GM13976 (cell line): Measurements from ENCODE around the gene ATP8B4.

Experiments
- DNase-seq: peaks from one replicate; pipeline ENCODE4 v3.0.0; 2012; ENCODE audit warnings: low spot score
- in situ Hi-C: fragments of 300-500 bp; cut with MboI; formaldehyde crosslinking; loops from one replicate; pipeline ENCODE4 v1.12.0; 2022; ENCODE audit warnings: low sequenced_read_pairs, mixed read lengths, inconsistent platforms; ENCODE audit not compliant: unreplicated experiment
- TF ChIP-seq, protein P1 (sequence below): IDR thresholded peaks from 2 replicates; pipeline ENCODE4 v1.5.1; 2012; ENCODE audit warnings: borderline replicate concordance, mild to moderate bottlenecking; ENCODE audit not compliant: insufficient read depth; ENCODE audit errors: extremely low read depth, missing control alignments, control extremely low read depth

The ATP8B4 gene

DNA sequence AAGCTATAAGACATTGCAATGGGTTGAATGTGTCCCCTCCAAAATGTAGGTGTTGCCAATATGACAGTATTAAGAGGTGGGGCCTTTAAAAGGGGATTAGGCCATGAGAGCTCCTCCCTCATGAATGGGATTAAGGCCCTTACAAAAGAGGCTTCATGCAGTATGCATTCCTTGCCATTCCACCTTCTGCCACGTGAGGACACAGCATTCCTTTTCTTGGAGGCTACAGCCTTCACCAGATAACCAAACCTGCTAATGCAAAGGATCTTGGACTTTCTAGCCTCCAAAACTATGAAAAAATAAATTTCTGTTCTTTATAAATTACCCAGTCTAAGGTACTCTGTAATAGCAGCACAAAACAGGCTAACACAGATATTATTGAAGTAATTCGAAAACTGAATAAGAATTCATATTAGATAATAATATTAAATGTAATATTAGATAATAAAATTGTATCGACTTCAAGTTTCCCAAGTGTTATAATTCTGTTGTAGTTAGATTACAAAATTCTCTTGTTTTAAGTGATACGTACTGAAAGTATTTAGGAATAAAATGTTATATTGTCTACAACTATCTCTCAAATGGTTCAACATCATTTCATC is 29.4 kb upstream of the ATP8B4 start:
- in situ Hi-C loops: loop anchor here (25.0 kb wide), 2 partner anchors 1061 to 1286 kb away; no protein-coding TSS in a partner anchor
- TF ChIP-seq, protein P1, sequence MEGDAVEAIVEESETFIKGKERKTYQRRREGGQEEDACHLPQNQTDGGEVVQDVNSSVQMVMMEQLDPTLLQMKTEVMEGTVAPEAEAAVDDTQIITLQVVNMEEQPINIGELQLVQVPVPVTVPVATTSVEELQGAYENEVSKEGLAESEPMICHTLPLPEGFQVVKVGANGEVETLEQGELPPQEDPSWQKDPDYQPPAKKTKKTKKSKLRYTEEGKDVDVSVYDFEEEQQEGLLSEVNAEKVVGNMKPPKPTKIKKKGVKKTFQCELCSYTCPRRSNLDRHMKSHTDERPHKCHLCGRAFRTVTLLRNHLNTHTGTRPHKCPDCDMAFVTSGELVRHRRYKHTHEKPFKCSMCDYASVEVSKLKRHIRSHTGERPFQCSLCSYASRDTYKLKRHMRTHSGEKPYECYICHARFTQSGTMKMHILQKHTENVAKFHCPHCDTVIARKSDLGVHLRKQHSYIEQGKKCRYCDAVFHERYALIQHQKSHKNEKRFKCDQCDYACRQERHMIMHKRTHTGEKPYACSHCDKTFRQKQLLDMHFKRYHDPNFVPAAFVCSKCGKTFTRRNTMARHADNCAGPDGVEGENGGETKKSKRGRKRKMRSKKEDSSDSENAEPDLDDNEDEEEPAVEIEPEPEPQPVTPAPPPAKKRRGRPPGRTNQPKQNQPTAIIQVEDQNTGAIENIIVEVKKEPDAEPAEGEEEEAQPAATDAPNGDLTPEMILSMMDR: peak; percentile 41
- DNase-seq: no peak

DNA sequence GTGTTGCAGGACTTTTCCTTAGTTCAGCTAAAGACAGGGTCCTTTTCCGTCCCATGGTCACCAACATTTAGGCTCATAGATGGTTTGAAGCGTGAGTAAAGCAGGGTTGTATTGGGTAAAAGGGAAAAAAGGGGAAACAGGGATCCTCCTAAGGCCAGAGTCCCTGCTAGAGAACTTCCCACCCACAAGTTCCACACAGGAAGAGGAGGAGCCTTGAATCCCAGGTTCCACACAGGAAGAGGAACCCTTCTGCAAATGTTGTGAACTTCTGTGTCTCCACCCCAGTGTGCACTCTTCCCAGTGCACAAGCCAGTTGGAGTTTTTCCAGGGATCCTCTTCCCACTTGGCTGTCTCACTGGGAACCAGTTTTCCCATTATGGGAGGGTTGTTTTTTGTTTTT is 27.6 kb upstream of the ATP8B4 start:
- DNase-seq: no peak

DNA sequence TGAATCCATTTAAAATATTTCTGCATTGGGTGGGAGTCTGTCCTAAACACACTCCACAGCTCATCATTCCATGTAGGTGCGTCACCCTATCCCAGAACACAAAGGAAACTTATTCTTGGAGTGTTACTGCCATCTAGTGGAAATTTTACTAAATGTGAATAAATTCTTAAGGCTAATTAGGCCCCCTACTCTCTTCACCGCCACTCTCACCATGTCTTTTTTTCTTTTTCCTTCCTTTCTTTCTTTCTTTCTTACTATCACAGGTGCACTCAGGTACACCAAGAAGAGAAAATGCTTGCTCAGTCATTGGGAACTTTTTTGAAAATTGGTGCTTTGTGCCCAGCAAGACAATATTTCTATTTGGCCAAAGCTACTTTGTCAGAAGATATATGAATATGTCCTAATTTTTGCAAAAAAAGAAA is 26.4 kb upstream of the ATP8B4 start:
- in situ Hi-C loops: loop anchor here (25.0 kb wide), 2 partner anchors 1058 to 1283 kb away; no protein-coding TSS in a partner anchor
- TF ChIP-seq, protein P1: no peak
- peak; percentile 24 for DNase-seq

More for the DNA sequence above, 27.6 kb upstream of the ATP8B4 start:
- TF ChIP-seq, protein P1: no peak
- in situ Hi-C loops: loop anchor here (25.0 kb wide), 2 partner anchors 1059 to 1284 kb away; no protein-coding TSS in a partner anchor

DNA sequence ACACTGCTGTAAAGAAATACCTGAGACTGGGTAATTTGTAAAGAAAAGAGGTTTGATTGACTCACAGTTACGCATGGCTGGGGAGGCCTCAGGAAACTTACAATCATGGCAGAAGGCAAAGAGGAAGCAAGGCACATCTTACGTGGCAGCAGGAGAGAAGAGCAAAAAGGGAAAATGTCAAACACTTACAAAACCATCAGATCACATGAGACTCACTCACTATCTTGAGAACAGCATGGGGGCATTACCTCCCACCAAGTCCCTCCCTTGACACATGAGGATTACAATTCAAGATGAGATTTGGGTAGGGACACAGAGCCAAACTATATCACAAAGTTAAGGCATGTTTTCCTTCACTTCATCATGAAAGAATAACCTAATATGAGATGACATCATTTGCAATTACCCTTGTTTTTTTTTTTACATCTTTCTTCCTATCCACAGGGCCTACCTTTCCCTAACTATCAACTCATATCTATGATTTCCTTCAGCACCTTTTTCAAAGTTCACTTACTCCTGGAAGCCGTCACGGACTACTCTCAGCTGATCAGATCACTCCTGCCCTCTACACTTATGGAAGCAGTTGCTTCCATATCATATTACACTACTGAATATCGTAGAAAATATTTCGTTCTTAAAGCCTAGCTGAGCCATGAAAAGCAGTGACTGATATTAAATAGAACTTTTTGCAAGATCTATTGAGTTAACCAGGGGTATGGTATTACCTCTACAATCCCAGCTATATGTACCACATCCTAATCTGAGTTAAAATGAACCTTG is 25.5 kb upstream of the ATP8B4 start:
- TF ChIP-seq, protein P1: no peak
- in situ Hi-C loops: loop anchor here (25.0 kb wide), 2 partner anchors 1057 to 1282 kb away; no protein-coding TSS in a partner anchor
- no peak for DNase-seq

DNA sequence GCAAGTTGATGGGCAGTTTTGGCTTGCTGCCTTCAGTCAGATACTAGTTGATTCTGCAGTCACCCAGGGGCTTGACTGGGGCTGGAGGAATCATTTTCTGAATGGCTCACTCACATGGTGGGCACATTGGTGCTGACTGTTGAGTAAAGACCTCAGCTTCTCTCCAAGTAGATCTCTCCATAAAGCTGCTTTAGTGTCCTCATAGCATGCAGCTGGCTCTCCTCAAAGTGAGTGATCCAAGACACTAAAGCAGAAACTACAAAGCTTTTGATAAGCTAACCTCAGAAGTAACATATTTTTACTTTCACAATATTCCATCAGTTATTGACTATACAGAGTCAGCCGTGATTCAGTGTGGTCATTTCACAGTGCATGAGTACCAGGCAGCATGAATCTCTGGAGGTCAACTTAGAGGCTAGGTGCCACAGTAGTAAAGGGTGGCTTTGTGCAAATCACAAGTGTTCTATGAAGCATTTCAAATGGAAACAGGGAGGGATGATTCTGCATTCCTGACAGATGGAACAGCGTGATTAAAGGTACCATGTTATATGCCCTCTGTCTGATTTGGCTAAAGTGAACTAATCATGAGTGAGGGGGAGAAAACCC is 24.3 kb upstream of the ATP8B4 start:
- no peak for DNase-seq
- TF ChIP-seq, protein P1: no peak
- in situ Hi-C loops: loop anchor here (25.0 kb wide), 2 partner anchors 1056 to 1281 kb away; no protein-coding TSS in a partner anchor

DNA sequence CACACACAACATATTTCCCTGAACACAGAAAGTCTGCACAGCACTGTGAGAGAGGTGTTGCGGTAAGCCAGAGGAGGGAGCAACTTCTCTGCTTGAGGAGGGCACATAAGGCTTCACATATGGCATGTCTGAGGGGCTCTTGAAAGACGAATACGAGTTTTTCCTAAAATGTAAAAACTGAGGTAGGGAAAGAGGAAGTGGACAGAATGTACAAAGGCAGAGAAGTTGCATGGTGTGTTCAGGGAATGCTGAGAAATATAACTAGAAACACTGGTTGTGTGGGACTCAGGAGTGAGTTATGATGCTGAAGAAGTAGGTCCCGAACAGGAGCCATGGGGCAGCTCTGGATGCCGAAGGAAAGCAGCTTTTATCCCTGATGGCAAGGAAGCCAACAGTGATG is 22.8 kb upstream of the ATP8B4 start:
- no peak for DNase-seq
- in situ Hi-C loops: loop anchor here (25.0 kb wide), 2 partner anchors 1055 to 1280 kb away; no protein-coding TSS in a partner anchor
- TF ChIP-seq, protein P1: no peak
